Heart right ventricle (tissue), 16 donors: ENCODE data around the gene MPP2. TPM values are rescaled to one million over a fixed set of nuclear protein-coding genes. Genes with fewer than 3 reads are reported as not detected.

Experiments used
- ATAC-seq, 8 donors: fragments of 200-7000 bp; cut with Tn5 transposase; one replicate each; pipeline ENCODE4 v1.9.1; 2020; ENCODE audit warnings: mild to moderate bottlenecking in 8 of 8, moderate library complexity in 8 of 8, moderate number of reproducible peaks in 1 of 8
- DNase-seq, 2 donors: peaks; one replicate each; pipeline ENCODE4 v3.0.0-alpha.2; 2020
- H3K27ac ChIP-seq, 10 donors: fragments of 200-600 bp; sonication (generic) in 2 of 10; one replicate each; pipeline versions ENCODE4 v1.5.0 to v1.8.0; 2020 to 2022; ENCODE audit warnings: mild to moderate bottlenecking in 3 of 10
- H3K27me3 ChIP-seq, 7 donors: fragments of 200-600 bp; one replicate each; pipeline ENCODE4 v1.8.0; 2021 to 2022; ENCODE audit warnings: mild to moderate bottlenecking in 2 of 7
- H3K36me3 ChIP-seq, 9 donors: fragments of 200-600 bp; sonication (generic) in 1 of 9; one replicate each; pipeline versions ENCODE4 v1.5.0 to v1.8.0; 2020 to 2022; ENCODE audit warnings: mild to moderate bottlenecking in 2 of 9
- H3K4me1 ChIP-seq, 9 donors: fragments of 200-600 bp; sonication (generic) in 1 of 9; one replicate each; pipeline versions ENCODE4 v1.5.0 to v1.8.0; 2020 to 2022; ENCODE audit warnings: mild to moderate bottlenecking in 4 of 9
- H3K4me3 ChIP-seq, 10 donors: fragments of 200-600 bp; sonication (generic) in 2 of 10; one replicate each; pipeline versions ENCODE4 v1.5.0 to v1.8.0; 2020 to 2022; ENCODE audit warnings: mild to moderate bottlenecking in 7 of 10, moderate library complexity in 2 of 10
- H3K9me3 ChIP-seq, 11 donors: fragments of 200-600 bp in 10 of 11; sonication (generic) in 2 of 11; one replicate each; pipeline versions ENCODE4 v1.5.0 to v1.8.0; 2013 to 2022; ENCODE audit warnings: mild to moderate bottlenecking in 2 of 11, control low read depth in 1 of 11, moderate library complexity in 1 of 11
- CTCF ChIP-seq, 9 donors: fragments of 200-600 bp; sonication (generic) in 2 of 9; IDR thresholded peaks; one replicate each; pipeline versions ENCODE4 v1.5.0 to v1.8.0; 2021 to 2022; ENCODE audit warnings: antibody characterized with exemption in 9 of 9, mild to moderate bottlenecking in 5 of 9, moderate library complexity in 1 of 9
- WGBS, 2 donors: extraction: QIAGEN DNeasy Blood & Tissue Kit; methylation state at CpG; one replicate each; pipeline ENCODE4 v1.1.7; 2013; ENCODE audit warnings: inconsistent platforms in 1 of 2; 5-methylcytosine and 5-hydroxymethylcytosine counted together
- intact Hi-C, 10 donors: fragments of 100-400 bp; cut with DNase I; formaldehyde crosslinking; loops; one replicate each; pipeline versions ENCODE4 v1.11.1 to v1.14.2; 2022
- polyA plus RNA-seq, 2 donors: library from polyadenylated mRNA; stranded (reverse); fragments of 200-250 nt; gene quantifications; one replicate each; pipeline ENCODE4 v1.2.3, GENCODE V29; 2013
- total RNA-seq, 10 donors: library from RNA; stranded (reverse); fragmentation: NEBNext Ultra II Directional in 3 of 10; extraction: Animal tissue kit (Norgen Biotek cat#: 25700) in 3 of 10; gene quantifications; one replicate each; pipeline versions ENCODE4 v1.2.1 to v1.2.4, GENCODE V29; 2021 to 2023
- donor health status: Arrhythmogenic right ventricular cardiomyopathy.
- donor health status: ischemic (EF 13 %, LVEDD 7.1; RV severe dilation, severe dysfunction).
- donor health status: healthy with polysubstance abuse.
- donor health status: DM: no; HTN: yes; CAD: no.
- donor health status: DM: no; HTN: no; CAD: no.
- donor health status: ischemic (EF 25% LVEDD 6.9; RV normal size, moderate dysfunction).
- donor health status: ischemic (EF 25% LVEDD 5.7; RV mildly dilated, moderate dysfunction).
- donor health status: healthy.
- donor health status: DM: yes; HTN: yes; CAD: no.
- donor health status: Ischemic cardiomyopathy.
- donor health status: ischemic (EF 35%, LVEDD 5.7; RV mildly dilated, moderate dysfunction).
- donor health status: nonischemic (EF 11% LVEDD 7.7; RV severe dilation, severe dysfunction).
- donor health status: DM: yes; HTN: yes; CAD: no.
- donor health status: PGD.
- donor health status: ischemic (EF 29% LVEDD 5.4; RV normal size, mild dysfunction).
- donor health status: nonischemic (EF 23%, LVEDD 6.1; RV moderate dilation, normal function).

MPP2 gene
- total and polyA plus RNA-seq, 12 donors: 5.0 to 20.7 (median 12.9) TPM

GRCh38 chr17:43891851-43892646 lies 15.3 kb downstream of the MPP2 start:
- intact Hi-C loops: no loop called here
- DNase-seq (no peak), ATAC-seq (no peak)
- H3K4me1 ChIP-seq: no peaks in the 10 kb centered on the region
- peaks cover 0 to 41% (median 0%) of the 10 kb centered on the region in 9 donors for H3K36me3 ChIP-seq
- no peak overlapping the region for H3K4me3 ChIP-seq
- H3K27me3 ChIP-seq: no peaks in the 10 kb centered on the region
- no peaks in the 10 kb centered on the region for H3K9me3 ChIP-seq
- 82 to 89% methylated on average over 5 of the region's 5 CpGs for WGBS, 2 donors
- no peak for TF ChIP-seq CTCF (IDR thresholded peaks at IDR 0.05)
- H3K27ac ChIP-seq: no peak overlapping the region

- peaks cover 0 to 23% (median 0%) of the 10 kb centered on the region in 9 donors for H3K36me3 ChIP-seq
- no peak for TF ChIP-seq CTCF (IDR thresholded peaks at IDR 0.05)
- WGBS, 2 donors: 95 to 100% methylated on average over 1 of the region's 1 CpG
- no peak overlapping the region for H3K27ac ChIP-seq
- H3K27me3 ChIP-seq: no peaks in the 10 kb centered on the region
- DNase-seq (no peak), ATAC-seq (no peak)
- H3K4me1 ChIP-seq: no peaks in the 10 kb centered on the region
- H3K4me3 ChIP-seq: no peak overlapping the region
- no peaks in the 10 kb centered on the region for H3K9me3 ChIP-seq
- intact Hi-C loops: no loop called here
Observed at GRCh38 chr17:43890240-43890639, 17.1 kb downstream of the MPP2 start.

- H3K4me3 ChIP-seq: no peak overlapping the region
- H3K27me3 ChIP-seq: no peaks in the 10 kb centered on the region
- DNase-seq: no peak
- H3K4me1 ChIP-seq: no peaks in the 10 kb centered on the region
- intact Hi-C loops: loop anchor here in 1 of 10 donors (10.0 kb wide), 1 partner anchor 106 kb away; no protein-coding TSS in a partner anchor
- no peaks in the 10 kb centered on the region for H3K9me3 ChIP-seq
- no peak for TF ChIP-seq CTCF (IDR thresholded peaks at IDR 0.05)
- peaks cover 0 to 17% (median 0%) of the 10 kb centered on the region in 9 donors for H3K36me3 ChIP-seq
- no peak overlapping the region for H3K27ac ChIP-seq
- 67 to 71% methylated on average over 4 of the region's 4 CpGs for WGBS, 2 donors
- ATAC-seq: no peak
Observed at GRCh38 chr17:43888548-43888947, 18.8 kb downstream of the MPP2 start.

- H3K27me3 ChIP-seq: no peaks in the 10 kb centered on the region
- H3K4me1 ChIP-seq: peaks cover 0 to 10% (median 8%) of the 10 kb centered on the region in 9 donors
- H3K9me3 ChIP-seq: no peaks in the 10 kb centered on the region
- no peak for DNase-seq
- no peak overlapping the region for H3K27ac ChIP-seq
- no peak for ATAC-seq
- intact Hi-C loops: loop anchor here in 2 of 10 donors (5.0 to 10.0 kb wide), 2 partner anchors 112 to 114 kb away; no protein-coding TSS in a partner anchor
- WGBS, 2 donors: 90 to 92% methylated on average over 14 of the region's 14 CpGs
- peaks cover 0 to 28% (median 0%) of the 10 kb centered on the region in 9 donors for H3K36me3 ChIP-seq
- no peak overlapping the region for H3K4me3 ChIP-seq
- TF ChIP-seq CTCF (IDR thresholded peaks at IDR 0.05): no peak
Observed at GRCh38 chr17:43882761-43883415, 24.4 kb downstream of the MPP2 start.
